Body of pancreas (tissue), 4 donors: ENCODE measurements around the gene PNRC2.

Experiments
- CTCF ChIP-seq, 7 experiments: fragments of 450-650 bp in 4 of 7; fragments of 200-600 bp in 3 of 7; sonication (generic) in 3 of 7; IDR thresholded peaks; one replicate each; pipeline ENCODE4 v1.5.1; 2016 to 2019; ENCODE audit warnings: antibody characterized with exemption in 7 of 7
- POLR2A ChIP-seq, 3 donors: fragments of 450-650 bp; IDR thresholded peaks; one replicate each; pipeline ENCODE4 v1.6.1; 2016; ENCODE audit warnings: antibody characterized with exemption in 3 of 3, mild to moderate bottlenecking in 2 of 3

GRCh38 chr1:23910144-23910543 lies 49.5 kb upstream of the PNRC2 start:
- TF ChIP-seq POLR2A (IDR thresholded peaks at IDR 0.05) (no peak), CTCF (IDR thresholded peaks at IDR 0.05) (no peak)
